Adrenal gland (tissue), 12 donors: Measurements from ENCODE around the gene SRGAP2C. TPM values are rescaled to one million over a fixed set of nuclear protein-coding genes. Genes with fewer than 3 reads are reported as not detected.
"Not testable (repeated sequence)": the region's sequence is repeated elsewhere in the genome, so short reads cannot be mapped to it uniquely, and the experiment has no call there.

Experiments
- DNase-seq, 7 donors: peaks; one replicate each; pipeline ENCODE4 v3.0.0-alpha.2; 2019 to 2020
- H3K27ac ChIP-seq, 5 donors: fragments of 200-600 bp; sonication (generic) in 4 of 5; 1 replicate in 3 of 5; 2 replicates in 2 of 5; pipeline versions ENCODE4 v1.5.1 to v1.8.0; 2016 to 2020; ENCODE audit warnings: mild to moderate bottlenecking in 1 of 5
- H3K27me3 ChIP-seq: fragments of 200-600 bp; 2 replicates; pipeline ENCODE4 v1.8.0; 2021
- H3K36me3 ChIP-seq, 2 donors: fragments of 200-600 bp; replicated peaks in 1 of 2; 1 replicate in 1 of 2; 2 replicates in 1 of 2; pipeline versions ENCODE4 v1.5.1 to v1.8.0; 2018 to 2022
- H3K4me1 ChIP-seq, 2 donors: fragments of 200-600 bp; replicated peaks in 1 of 2; 1 replicate in 1 of 2; 2 replicates in 1 of 2; pipeline versions ENCODE4 v1.5.1 to v1.8.0; 2018 to 2021
- H3K4me3 ChIP-seq, 4 donors: fragments of 200-600 bp; sonication (generic) in 3 of 4; one replicate each; pipeline ENCODE4 v1.5.1; 2016 to 2018
- H3K9me3 ChIP-seq, 3 donors: fragments of 200-600 bp; sonication (generic) in 1 of 3; replicated peaks in 1 of 3; 1 replicate in 2 of 3; 2 replicates in 1 of 3; pipeline versions ENCODE4 v1.5.1 to v1.8.0; 2016 to 2021
- WGBS, 4 donors: extraction: QIAGEN DNeasy Blood & Tissue Kit in 2 of 4; methylation state at CpG; one replicate each; pipeline versions ENCODE4 v1.1.5 to v1.1.7; 2013 to 2017; 5-methylcytosine and 5-hydroxymethylcytosine counted together
- intact Hi-C, 2 donors: fragments of 100-400 bp; cut with DNase I; formaldehyde crosslinking; loops; one replicate each; pipeline versions ENCODE4 v1.14.1 to v1.15.0; 2022 to 2023
- polyA plus RNA-seq, 3 donors: library from polyadenylated mRNA; stranded (reverse); fragments of 200-250 nt in 2 of 3; fragments of 350-450 nt in 1 of 3; fragmentation: Illumina TruSeq in 1 of 3; extraction: RNeasy Lipid Tissue Mini Kit (QIAGEN cat#74804) in 1 of 3; gene quantifications; one replicate each; pipeline ENCODE4 v1.2.3, GENCODE V29; 2013 to 2014
- total RNA-seq, 9 donors: library from RNA; depleted of rRNA in 4 of 9; stranded (reverse); fragments of >200 nt in 4 of 9; fragments of 120-200 nt in 1 of 9; fragmentation: NEBNext Ultra II Directional in 1 of 9; extraction: Animal tissue kit (Norgen Biotek cat#: 25700) in 1 of 9; gene quantifications; one replicate each; pipeline versions ENCODE4 v1.1.0 to v1.2.4, GENCODE V29; 2013 to 2023
- TF ChIP-seq, protein P1 (sequence below), 6 experiments: fragments of 450-650 bp in 4 of 6; fragments of 200-600 bp in 2 of 6; sonication (generic) in 1 of 6; IDR thresholded peaks; 1 replicate in 5 of 6; 2 replicates in 1 of 6; pipeline versions ENCODE4 v1.5.1 to v1.8.0; 2016 to 2021; ENCODE audit warnings: antibody characterized with exemption in 6 of 6, mild to moderate bottlenecking in 2 of 6, moderate library complexity in 1 of 6
- donor health status: healthy with polysubstance abuse.
- donor health status: Bipolar disorder and iron deficiency.
- donor health status: DM: yes; HTN: yes; CAD: no.
- donor health status: DM: no; HTN: no; CAD: no.
- donor health status: DM: no; HTN: no; CAD: no.
- donor health status: DM: yes; HTN: yes; CAD: no.

SRGAP2C gene
- total and polyA plus RNA-seq, 12 donors: 4.1 to 66.2 (median 23.6) TPM

DNA sequence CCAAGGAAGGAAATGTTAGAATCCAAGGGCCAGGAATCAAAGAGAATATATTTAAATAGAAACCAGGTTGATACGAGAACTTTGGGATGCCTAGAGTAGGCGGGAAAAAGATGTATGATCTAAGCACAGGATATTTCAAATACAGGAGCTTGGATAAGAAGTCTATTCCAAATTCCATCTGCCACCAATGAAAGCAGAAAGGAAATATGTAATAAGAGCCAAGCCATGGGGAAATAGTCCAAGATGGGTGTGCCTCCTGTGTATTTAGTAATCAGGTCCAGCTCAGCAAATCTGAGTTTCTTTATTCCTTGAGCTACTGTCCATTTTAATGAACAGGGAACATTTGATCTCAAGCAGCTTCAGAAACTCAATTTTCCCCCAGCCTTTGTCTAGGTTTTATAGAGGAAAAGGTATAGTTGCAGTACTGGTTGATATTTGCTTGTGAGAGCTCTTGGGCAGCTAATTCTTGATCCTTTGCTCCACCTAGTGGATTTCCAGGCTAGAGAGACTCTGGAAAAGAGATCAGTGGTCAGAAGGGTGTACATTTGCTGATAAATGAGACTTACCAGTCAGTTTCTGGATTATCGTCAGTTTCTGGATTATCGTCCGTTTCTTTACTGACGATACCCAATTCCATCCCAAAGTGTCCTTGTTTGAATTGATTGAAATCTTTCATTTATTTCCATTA lies 29.0 kb upstream of the SRGAP2C start:
- intact Hi-C loops, H3K4me1 ChIP-seq, H3K9me3 ChIP-seq, H3K27ac ChIP-seq, H3K36me3 ChIP-seq, H3K27me3 ChIP-seq, H3K4me3 ChIP-seq: not testable (repeated sequence)
- WGBS, 4 donors: 78 to 81% (median 78%) methylated on average over 6 of the region's 6 CpGs
- TF ChIP-seq, protein P1, sequence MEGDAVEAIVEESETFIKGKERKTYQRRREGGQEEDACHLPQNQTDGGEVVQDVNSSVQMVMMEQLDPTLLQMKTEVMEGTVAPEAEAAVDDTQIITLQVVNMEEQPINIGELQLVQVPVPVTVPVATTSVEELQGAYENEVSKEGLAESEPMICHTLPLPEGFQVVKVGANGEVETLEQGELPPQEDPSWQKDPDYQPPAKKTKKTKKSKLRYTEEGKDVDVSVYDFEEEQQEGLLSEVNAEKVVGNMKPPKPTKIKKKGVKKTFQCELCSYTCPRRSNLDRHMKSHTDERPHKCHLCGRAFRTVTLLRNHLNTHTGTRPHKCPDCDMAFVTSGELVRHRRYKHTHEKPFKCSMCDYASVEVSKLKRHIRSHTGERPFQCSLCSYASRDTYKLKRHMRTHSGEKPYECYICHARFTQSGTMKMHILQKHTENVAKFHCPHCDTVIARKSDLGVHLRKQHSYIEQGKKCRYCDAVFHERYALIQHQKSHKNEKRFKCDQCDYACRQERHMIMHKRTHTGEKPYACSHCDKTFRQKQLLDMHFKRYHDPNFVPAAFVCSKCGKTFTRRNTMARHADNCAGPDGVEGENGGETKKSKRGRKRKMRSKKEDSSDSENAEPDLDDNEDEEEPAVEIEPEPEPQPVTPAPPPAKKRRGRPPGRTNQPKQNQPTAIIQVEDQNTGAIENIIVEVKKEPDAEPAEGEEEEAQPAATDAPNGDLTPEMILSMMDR (IDR thresholded peaks at IDR 0.05): peak in 3 of 6 experiments; percentile 4 to 21 (median 15)
- DNase-seq: peak in 3 of 7 donors; percentile 9 to 10 (median 10)

DNA sequence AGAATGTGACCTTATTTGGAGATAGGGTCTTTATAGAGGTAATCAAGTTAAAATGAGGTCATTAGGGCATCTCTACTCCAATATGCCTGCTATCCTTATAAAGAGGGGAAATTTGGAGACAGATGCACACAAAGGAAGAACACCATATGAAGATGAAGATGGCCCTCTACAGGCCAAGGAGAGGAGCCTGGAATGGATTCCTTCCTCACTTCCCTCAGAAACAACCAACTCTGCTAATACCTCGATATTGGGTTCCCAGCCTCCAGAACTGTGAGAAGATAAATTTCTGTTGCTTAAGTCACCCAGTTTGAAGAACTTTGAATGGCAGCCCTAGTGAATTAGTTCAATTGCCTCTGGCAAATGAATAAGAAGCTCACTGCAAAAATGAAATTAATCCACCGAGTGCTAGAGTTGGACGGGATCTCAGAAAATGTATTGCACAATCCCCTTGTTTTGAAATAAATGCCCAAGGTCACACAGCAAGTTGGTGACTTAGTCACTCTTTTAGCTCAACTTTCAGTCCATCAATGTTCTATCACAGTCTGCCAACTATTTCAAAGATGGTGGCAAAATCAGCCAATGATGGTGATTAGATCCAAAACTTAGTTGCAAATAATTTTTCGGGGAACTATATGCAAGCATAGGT lies 27.7 kb upstream of the SRGAP2C start:
- intact Hi-C loops, H3K27ac ChIP-seq: not testable (repeated sequence)

DNA sequence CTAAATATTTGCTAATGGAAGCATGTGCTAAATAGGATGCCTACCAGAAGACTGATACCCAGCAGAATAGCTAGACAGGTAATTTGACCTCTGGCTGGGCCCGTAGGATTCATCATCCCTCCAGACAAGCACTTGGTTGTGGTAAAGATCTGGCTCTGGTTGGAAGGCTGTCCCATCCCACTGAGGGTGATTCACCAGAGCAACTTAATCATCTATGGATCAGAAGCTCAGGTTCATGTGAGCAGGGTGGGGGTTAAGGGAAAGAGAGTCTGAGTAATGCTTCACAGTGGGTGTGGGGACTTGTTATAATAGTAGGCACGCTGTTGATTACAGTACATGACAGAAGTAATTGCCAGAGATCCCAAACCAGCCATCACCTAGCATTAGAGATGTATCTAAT lies 27.2 kb upstream of the SRGAP2C start:
- intact Hi-C loops, H3K27ac ChIP-seq, H3K9me3 ChIP-seq, H3K36me3 ChIP-seq, H3K4me1 ChIP-seq, H3K27me3 ChIP-seq, H3K4me3 ChIP-seq: not testable (repeated sequence)
- DNase-seq: peak in 2 of 7 donors; percentile 4 to 11
- 20 to 50% (median 42%) methylated on average over 1 of the region's 2 CpGs; no CpG with 5 or more reads in 1 of the 4 donors for WGBS, 4 donors

More for the DNA sequence above, 27.7 kb upstream of the SRGAP2C start:
- H3K4me1 ChIP-seq, H3K27me3 ChIP-seq, H3K36me3 ChIP-seq, H3K9me3 ChIP-seq, DNase-seq, H3K4me3 ChIP-seq: not testable (repeated sequence)
- no CpG with 5 or more reads among the region's 4 CpGs for WGBS, 4 donors

DNA sequence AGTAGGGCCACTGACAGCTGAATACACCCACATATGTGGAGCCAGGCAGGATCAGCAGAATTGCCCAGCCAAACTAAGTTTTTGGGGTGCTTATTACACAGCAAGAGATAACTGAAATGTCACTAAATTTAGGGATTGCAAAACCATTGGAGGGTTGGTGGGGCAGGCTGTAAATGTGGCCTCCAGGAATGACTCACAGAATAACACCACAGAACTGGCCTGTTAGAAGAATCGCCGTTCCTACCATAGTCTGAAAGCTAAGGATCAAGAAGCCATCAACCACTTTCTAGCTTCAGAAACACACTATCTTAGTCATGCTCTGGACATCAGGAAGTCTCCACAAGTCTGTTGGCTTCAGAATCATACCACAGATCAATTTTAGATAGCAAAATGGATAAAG lies 24.7 kb upstream of the SRGAP2C start:
- H3K9me3 ChIP-seq, H3K27ac ChIP-seq, H3K36me3 ChIP-seq, DNase-seq, H3K4me1 ChIP-seq, H3K4me3 ChIP-seq, H3K27me3 ChIP-seq, intact Hi-C loops: not testable (repeated sequence)
- WGBS, 4 donors: 66 to 96% (median 72%) methylated on average over 2 of the region's 2 CpGs; no CpG with 5 or more reads in 1 of the 4 donors

DNA sequence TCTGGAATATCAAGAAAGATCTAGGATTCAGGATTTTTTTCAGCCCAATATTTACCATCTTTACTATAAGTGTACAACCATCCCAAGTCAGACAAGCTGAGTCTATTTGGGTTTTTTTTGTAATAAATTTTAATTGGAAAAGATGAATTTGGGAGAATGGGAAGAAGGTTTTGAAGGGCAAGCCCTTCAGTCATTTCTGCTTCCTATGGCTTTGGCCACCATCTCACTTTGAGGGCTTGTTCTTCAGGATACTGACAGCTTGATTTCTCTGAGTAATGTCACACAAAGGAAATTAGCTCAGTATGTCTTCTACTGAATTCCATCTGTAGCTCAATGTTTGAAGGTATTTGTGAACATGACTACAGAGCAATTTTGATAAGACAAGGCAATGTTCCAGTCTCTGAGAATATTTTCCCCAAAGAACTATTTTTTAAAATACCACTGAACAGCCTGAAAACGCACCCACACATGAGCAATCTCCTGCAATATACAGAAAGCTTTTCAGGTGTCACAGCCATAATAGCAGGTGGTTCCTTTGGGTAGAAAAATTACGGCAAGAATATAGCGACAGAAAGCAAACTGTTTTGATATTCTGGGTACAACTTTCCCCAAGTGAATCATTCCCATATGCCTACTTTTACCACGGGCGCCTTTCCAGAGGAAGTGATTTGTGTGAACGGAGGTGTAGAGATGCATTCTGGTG lies 23.4 kb upstream of the SRGAP2C start:
- intact Hi-C loops, H3K27me3 ChIP-seq, H3K36me3 ChIP-seq, DNase-seq, H3K4me3 ChIP-seq, H3K27ac ChIP-seq, H3K4me1 ChIP-seq, H3K9me3 ChIP-seq: not testable (repeated sequence)
- WGBS, 4 donors: 86 to 97% (median 95%) methylated on average over 3 of the region's 6 CpGs

DNA sequence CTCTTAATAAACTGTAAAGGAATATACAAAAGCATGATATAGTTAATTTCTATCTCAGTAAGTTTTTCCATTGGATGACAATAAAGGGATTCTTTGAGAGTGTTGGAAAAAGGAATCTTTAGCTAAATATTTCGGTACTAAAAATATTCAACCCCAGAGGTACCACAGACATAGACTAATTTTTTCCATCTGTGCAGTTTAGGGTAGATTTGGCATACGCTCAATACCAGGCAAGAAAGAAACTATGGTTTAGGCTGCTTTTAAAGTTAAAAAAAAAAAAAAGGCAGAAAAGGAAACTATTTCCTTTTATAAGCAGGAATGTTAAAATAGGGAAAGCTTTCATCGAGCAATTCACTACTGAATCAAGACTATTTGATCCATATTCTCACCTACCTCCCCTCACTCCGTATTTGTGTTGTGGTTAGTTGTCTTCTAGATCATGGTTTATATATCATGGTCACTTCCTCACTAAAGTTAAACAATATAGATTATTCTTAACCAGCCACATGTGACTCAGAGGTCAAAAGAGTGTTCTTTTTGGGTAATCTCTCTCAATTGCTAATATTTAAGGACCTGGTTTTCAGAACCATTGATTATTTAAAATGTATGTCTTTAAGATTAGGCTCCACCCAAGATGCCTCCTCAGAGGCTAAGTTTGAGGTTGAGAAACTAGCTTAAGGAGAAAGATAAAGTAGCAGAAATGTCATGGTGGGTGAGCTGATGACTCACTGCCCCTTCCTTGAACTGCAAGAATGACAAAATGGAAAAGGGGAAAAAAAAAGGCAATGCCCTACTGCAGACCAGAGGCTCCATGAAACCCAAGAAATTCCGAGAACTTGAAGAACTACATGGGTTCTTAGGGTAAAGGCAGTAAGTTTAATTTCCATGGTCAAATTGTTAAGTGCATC lies 20.7 kb upstream of the SRGAP2C start:
- intact Hi-C loops, H3K27ac ChIP-seq: not testable (repeated sequence)
- WGBS, 4 donors: 69 to 82% (median 74%) methylated on average over 3 to 4 of the region's 5 CpGs

DNA sequence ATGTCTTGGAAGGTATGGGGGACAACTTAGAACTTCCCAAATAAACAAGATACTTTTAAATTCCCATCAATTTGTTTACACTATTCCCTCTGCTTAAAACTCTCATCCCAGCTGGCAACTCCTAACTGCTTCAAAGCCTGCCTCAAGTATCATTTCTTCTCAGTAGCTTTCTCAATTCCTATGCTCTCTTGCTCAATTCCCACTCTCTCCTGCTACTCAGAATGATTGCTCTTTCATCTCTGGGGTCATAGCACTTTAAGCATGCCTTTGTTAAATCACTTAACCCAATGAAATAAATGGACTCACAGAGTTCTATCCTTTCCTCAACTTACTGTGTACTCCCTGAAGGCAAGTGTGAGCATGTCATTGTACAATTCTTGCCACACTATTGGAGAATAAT lies 19.5 kb upstream of the SRGAP2C start:
- intact Hi-C loops, H3K4me1 ChIP-seq, H3K36me3 ChIP-seq, H3K9me3 ChIP-seq, H3K4me3 ChIP-seq, DNase-seq, H3K27me3 ChIP-seq, H3K27ac ChIP-seq: not testable (repeated sequence)

More for the DNA sequence above, 20.7 kb upstream of the SRGAP2C start:
- peak in 6 of 7 donors; percentile 22 to 59 (median 34) for DNase-seq
- not testable (repeated sequence) for H3K9me3 ChIP-seq, H3K36me3 ChIP-seq, H3K4me1 ChIP-seq, H3K27me3 ChIP-seq, H3K4me3 ChIP-seq

DNA sequence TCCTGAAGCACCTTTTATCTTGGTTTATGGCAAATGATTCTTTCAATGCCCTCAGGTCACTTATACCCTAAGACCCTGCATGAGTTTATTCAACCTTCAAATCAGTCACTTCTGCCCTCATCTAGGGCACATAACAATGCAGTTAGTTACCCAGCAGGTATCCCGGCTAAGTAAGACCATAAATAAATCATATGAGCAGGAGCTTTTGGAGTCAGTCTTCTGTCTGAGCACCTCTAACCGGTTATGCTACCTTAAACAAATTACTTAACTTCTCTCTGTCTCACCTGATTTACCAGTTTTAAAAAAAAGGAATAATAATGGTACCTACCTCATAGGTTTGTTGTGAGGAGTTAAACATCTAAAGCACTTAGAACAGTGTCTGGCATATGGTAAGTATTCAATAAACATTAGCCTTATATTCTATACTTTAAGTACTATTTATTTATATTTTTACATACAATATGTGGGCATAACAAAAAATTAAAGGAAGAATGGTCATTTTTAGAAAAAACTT lies 17.5 kb upstream of the SRGAP2C start:
- H3K36me3 ChIP-seq, DNase-seq, H3K27me3 ChIP-seq, H3K4me3 ChIP-seq, H3K9me3 ChIP-seq, H3K4me1 ChIP-seq, intact Hi-C loops, H3K27ac ChIP-seq: not testable (repeated sequence)
- 86 to 93% (median 90%) methylated on average over 2 of the region's 2 CpGs for WGBS, 4 donors

DNA sequence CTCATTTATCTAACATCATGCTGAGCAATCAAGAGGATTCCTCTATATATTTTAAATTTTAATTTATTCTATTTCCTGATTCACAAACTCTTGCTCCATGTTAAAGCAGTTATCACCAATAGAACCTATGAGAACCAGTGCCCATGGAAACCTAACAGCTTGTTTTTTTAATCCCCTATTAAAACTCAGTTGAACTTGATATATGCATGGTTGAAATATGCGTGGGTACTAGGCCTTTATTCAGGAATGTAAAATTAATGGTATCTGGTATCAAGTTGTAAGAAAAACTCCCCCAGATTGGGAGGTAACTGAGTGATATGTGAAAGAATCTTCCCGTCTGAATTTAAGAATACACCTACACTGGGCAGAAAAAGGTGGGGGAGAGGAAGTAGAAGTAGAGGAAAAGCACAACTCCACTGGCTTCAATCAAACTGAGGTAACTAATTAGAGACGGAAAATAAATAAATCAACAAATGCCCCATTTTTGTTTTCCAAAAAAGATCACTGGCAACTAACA lies 16.6 kb upstream of the SRGAP2C start:
- WGBS, 4 donors: 80 to 100% (median 94%) methylated on average over 1 to 2 of the region's 3 CpGs
- H3K9me3 ChIP-seq, H3K36me3 ChIP-seq, H3K4me3 ChIP-seq, H3K27ac ChIP-seq, H3K4me1 ChIP-seq, intact Hi-C loops, H3K27me3 ChIP-seq, DNase-seq: not testable (repeated sequence)
